Activated CD8-positive, alpha-beta memory T cell treated with anti-CD3 and anti-CD28 coated beads for 24 hours (primary cell): Measurements from ENCODE around the gene UTP4.
"Not testable (repeated sequence)": the region's sequence is repeated elsewhere in the genome, so short reads cannot be mapped to it uniquely, and the experiment has no call there.

Experiments
- DNase-seq: peaks from one replicate; pipeline ENCODE4 v3.0.0-alpha.2; 2020

The UTP4 gene

DNA sequence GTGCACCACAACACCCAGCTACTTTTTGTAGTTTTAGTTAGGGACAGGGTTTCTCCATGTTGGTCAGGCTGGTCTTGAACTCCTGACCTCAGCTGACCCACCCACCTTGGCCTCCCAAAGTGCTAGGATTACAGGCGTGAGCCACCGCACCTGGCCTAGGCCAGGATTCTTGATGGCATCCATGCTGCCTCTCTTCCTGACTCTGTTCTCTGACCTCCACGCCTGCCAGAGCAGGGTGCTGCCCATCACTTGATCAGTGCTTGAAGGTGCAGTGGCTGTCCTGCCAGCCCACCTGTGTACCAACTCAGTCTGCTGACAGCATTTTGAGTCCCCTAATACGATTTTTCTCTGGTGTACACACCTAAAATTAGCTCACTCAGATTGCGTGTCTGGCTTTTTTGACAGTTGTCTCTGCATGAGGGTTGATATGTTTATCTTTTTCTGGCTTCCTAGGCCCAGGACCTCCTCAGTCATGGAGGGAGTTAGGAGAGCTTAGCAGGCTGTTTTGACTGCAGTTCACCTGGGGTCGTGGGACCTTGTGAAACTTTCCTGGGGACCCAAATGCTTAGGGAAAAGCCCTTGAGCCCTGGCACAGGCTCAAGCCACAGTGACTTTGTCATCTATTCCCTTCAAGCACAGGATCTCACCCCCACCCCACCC lies 21.1 kb upstream of the UTP4 start:
- DNase-seq = no peak

- DNase-seq = no peak
Observed at GRCh38 chr16:69111876-69112230, 20.6 kb upstream of the UTP4 start.

- DNase-seq = peak; percentile 79
Observed at GRCh38 chr16:69112285-69113129, 19.9 kb upstream of the UTP4 start.

GRCh38 chr16:69113216-69113615 lies 19.2 kb upstream of the UTP4 start:
- no peak for DNase-seq

DNA sequence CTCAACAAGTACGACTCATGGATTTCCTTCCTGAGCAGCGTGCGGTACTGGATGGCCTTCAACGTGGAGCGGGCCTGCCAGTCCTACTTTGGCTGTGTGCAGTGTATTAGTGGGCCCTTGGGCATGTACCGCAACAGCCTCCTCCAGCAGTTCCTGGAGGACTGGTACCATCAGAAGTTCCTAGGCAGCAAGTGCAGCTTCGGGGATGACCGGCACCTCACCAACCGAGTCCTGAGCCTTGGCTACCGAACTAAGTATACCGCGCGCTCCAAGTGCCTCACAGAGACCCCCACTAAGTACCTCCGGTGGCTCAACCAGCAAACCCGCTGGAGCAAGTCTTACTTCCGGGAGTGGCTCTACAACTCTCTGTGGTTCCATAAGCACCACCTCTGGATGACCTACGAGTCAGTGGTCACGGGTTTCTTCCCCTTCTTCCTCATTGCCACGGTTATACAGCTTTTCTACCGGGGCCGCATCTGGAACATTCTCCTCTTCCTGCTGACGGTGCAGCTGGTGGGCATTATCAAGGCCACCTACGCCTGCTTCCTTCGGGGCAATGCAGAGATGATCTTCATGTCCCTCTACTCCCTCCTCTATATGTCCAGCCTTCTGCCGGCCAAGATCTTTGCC lies 18.0 kb upstream of the UTP4 start:
- DNase-seq = no peak

DNA sequence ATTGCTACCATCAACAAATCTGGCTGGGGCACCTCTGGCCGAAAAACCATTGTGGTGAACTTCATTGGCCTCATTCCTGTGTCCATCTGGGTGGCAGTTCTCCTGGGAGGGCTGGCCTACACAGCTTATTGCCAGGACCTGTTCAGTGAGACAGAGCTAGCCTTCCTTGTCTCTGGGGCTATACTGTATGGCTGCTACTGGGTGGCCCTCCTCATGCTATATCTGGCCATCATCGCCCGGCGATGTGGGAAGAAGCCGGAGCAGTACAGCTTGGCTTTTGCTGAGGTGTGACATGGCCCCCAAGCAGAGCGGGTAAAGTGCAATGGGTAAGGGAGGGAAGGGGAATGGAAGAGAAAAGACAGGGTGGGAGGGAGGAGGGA lies 17.5 kb upstream of the UTP4 start:
- DNase-seq = no peak

DNA sequence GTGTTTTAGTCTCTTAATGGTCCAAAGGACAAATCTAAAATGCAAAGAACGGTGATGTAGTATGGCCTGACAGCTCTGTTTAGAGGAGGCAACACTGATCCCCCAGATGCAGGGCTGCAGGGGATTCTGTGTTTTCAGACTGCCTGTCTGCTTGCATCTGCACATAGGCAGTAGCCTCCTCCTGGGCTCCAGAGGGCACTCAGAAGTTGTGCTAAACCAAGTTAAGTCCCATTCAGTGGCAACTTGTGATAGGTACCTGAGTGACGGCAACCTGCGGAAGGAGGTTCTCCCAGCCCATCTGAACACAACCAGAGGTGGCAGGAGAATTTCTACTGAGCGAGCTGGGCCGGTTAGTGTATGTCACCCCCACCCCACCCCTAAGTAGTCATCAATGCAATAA lies 17.1 kb upstream of the UTP4 start:
- DNase-seq = no peak

- DNase-seq = no peak
Observed at GRCh38 chr16:69115837-69116236, 16.6 kb upstream of the UTP4 start.

DNA sequence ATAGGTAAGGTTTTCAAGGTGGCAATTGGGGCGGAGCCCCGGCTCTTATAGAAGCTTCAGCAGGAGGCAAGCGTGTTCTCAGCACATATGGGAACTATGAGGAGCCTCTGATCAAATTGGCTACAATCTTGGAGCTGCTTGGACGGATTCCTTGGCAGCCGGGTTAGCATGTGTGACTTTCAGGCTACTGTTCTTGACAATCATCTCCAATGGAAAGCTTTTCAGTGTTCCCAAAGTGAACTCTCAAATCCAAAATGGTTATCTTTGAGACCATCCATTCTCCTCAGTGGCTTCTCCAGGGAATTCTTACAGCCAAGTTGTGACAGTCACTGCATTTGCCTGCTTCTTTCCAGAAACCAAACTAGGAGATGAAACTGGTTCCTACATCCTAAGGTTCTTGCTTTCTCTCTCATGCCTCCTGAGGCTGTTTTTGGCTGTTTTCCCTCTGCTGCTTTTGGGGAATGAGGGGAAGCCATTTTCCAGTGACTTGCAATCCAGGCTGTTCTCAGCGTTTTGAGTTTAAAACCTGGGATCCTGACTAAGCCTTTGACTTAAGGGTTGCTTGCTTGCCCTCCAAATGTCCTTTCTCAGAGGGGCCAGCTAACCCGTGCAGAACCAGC lies 16.1 kb upstream of the UTP4 start:
- DNase-seq = no peak

DNA sequence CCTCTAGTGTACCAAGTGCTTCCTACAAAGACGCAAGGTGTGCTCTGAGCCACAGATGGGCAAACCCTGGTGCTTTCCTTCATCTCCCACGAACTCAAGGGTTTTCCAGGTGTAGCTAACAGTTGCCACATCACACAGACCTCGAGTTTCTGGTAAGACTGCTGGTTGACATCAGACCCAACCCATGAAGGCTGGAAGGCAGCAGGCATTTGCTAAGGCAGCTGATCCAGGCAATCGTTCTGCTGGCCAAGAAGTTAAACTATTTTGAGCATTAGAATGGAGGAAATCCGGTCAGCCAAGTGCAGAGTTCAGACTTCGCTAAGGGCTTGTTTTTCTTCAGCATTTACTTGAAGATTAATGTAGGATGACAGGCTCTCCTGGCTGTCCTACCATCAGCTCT lies 15.5 kb upstream of the UTP4 start:
- DNase-seq = no peak

DNA sequence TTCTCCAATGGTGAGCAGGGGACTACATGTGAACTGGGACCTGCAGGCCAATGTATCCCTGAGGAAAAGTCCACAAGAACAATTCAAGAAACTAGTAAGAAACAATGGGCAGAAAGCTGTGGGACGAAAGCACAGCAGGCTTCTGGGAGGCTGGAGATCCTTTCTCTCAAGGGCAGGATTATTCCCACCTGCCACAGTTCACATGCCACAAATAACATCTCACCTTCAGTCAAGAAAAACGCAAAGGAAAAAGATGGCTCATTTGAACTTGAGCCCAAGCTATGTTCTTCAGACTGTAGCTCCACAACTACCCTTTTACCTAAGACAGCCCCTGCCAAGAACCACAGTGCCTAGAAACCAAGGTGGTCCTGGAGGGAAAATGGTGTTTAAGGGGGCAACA lies 14.0 kb upstream of the UTP4 start:
- no peak for DNase-seq

GRCh38 chr16:69118994-69119393 lies 13.5 kb upstream of the UTP4 start:
- DNase-seq = no peak

- DNase-seq = no peak
Observed at GRCh38 chr16:69119536-69119935, 12.9 kb upstream of the UTP4 start.

- no peak for DNase-seq
Observed at GRCh38 chr16:69120096-69120664, 12.3 kb upstream of the UTP4 start.

DNA sequence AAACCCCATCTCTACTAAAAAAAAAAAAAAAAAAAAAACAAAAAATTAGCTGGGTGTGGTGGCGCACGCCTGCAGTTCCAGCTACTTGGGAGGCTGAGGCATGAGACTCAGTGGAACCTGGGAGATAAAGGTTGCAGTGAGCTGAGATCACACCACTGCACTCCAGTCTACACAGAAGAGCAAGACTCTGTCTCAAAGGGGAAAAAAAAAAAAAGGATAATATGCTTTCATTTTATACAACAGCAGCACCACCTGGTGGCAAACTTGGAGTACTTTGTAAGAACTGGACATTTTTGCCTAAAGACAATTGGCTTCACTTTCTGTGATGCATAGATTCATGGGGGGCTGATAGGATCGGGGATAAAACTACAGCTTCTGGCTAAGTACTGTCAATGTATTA lies 8.5 kb upstream of the UTP4 start:
- peak; percentile 73 for DNase-seq

DNA sequence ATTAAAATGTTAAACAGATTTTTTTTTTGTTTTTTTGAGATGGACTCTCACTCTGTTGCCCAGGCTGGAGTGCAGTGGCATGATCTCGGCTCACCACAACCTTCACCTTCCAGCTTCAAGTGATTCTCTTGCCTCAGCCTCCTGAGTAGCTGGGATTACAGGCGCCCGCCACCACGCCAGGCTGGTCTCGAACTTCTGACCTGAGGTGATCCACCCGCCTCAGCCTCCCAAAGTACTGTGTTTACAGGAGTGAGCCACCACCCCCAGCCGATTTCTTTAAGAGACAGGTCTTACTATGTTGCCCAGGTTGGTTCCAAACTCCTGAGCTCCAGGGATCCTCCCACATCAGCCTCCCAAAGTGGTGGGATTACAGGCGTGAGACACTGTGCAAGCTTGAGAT lies 8.0 kb upstream of the UTP4 start:
- DNase-seq = not testable (repeated sequence)

- not testable (repeated sequence) for DNase-seq
Observed at GRCh38 chr16:69124961-69125360, 7.5 kb upstream of the UTP4 start.

- DNase-seq = no peak
Observed at GRCh38 chr16:69126221-69126620, 6.2 kb upstream of the UTP4 start.

- not testable (repeated sequence) for DNase-seq
Observed at GRCh38 chr16:69126801-69127200, 5.6 kb upstream of the UTP4 start.

- DNase-seq = no peak
Observed at GRCh38 chr16:69127966-69128510, 4.4 kb upstream of the UTP4 start.

GRCh38 chr16:69130461-69130860 lies 2.0 kb upstream of the UTP4 start:
- no peak for DNase-seq

DNA sequence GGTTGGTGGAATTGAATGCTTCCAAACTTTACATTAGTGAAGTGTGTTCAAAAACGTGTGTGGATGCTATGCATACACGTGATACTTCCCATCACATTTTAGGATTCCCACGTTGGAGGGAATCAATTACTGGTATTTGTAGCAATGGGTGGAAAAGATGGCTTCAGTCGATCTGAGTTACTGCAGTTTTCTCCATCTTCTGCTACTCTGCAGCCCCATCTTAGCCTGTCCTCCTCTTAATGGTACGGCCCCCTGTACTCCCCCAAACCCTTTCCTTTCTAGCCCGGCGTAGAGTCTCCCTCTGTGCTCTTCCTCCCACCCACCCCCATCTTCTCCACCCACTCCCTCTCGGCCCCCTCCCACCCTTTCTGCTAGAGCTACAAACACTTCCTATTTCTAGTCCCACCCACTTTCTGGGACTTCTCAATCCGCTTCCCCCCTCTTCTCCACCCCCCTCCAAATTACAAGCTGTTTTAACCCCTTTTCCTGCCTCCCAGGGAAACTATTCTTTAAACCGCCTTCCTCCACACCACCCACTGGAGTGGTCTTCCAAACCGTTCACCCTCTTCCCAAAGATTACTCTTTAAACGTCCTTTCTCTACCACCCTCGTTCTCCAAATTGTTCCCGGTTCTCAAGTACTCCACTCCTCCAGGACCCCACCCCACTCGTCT lies 1.1 kb upstream of the UTP4 start:
- no peak for DNase-seq
